Measurements from ENCODE around the gene MUC12. TPM values are rescaled to one million over a fixed set of nuclear protein-coding genes. Genes with fewer than 3 reads are reported as not detected.
"Not testable (repeated sequence)": the region's sequence is repeated elsewhere in the genome, so short reads cannot be mapped to it uniquely, and the experiment has no call there.

The MUC12 gene
- total and polyA plus RNA-seq, 4 donors: 1.4 to 5.5 (median 2.8) TPM

DNA sequence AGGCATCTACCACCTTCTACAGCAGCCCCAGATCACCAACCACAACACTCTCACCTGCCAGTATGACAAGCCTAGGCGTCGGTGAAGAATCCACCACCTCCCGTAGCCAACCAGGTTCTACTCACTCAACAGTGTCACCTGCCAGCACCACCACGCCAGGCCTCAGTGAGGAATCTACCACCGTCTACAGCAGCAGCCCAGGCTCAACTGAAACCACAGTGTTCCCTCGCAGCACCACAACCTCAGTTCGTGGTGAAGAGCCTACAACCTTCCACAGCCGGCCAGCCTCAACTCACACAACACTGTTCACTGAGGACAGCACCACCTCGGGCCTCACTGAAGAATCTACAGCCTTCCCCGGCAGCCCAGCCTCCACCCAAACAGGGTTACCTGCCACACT is 29.2 kb downstream of the MUC12 start:
- not testable (repeated sequence) for H3K4me1 ChIP-seq (ENCODE audit: control insufficient read depth in 5 of 5, insufficient read depth in 5 of 5, low read length in 5 of 5); ATAC-seq (ENCODE audit: insufficient read depth, low FRiP score); H3K9ac ChIP-seq (ENCODE audit: insufficient read depth in 1 of 2, low read length in 2 of 2); H3K4me3 ChIP-seq; H3K27ac ChIP-seq (ENCODE audit: low read depth in 1 of 2, low read length in 1 of 2); H3K36me3 ChIP-seq (ENCODE audit: control insufficient read depth in 4 of 4, insufficient read depth in 4 of 4, low read length in 4 of 4); DNase-seq; H3K27me3 ChIP-seq (ENCODE audit: control insufficient read depth in 3 of 3, insufficient read depth in 3 of 3, low read length in 2 of 3); H3K9me3 ChIP-seq (ENCODE audit: control insufficient read depth in 4 of 4, insufficient read depth in 3 of 4, low read length in 3 of 4)
- WGBS, 2 donors: 79 to 88% methylated on average over 4 of the region's 10 CpGs

DNA sequence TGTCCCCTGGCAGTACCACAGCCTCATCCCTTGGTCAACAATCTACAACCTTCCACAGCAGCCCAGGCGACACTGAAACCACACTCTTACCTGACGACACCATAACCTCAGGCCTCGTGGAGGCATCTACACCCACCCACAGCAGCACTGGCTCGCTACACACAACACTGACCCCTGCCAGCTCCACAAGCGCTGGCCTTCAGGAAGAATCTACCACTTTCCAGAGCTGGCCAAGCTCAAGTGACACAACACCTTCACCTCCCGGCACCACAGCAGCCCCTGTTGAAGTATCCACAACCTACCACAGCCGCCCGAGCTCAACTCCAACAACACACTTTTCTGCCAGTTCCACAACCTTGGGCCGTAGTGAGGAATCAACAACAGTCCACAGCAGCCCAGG is 30.0 kb downstream of the MUC12 start:
- H3K27ac ChIP-seq (ENCODE audit: low read depth in 1 of 2, low read length in 1 of 2); H3K36me3 ChIP-seq (ENCODE audit: control insufficient read depth in 4 of 4, insufficient read depth in 4 of 4, low read length in 4 of 4); H3K9ac ChIP-seq (ENCODE audit: insufficient read depth in 1 of 2, low read length in 2 of 2); H3K27me3 ChIP-seq (ENCODE audit: control insufficient read depth in 3 of 3, insufficient read depth in 3 of 3, low read length in 2 of 3); H3K4me3 ChIP-seq; H3K9me3 ChIP-seq (ENCODE audit: control insufficient read depth in 4 of 4, insufficient read depth in 3 of 4, low read length in 3 of 4); H3K4me1 ChIP-seq (ENCODE audit: control insufficient read depth in 5 of 5, insufficient read depth in 5 of 5, low read length in 5 of 5); ATAC-seq (ENCODE audit: insufficient read depth, low FRiP score); DNase-seq: not testable (repeated sequence)
- no CpG with 5 or more reads among the region's 9 CpGs for WGBS, 2 donors

DNA sequence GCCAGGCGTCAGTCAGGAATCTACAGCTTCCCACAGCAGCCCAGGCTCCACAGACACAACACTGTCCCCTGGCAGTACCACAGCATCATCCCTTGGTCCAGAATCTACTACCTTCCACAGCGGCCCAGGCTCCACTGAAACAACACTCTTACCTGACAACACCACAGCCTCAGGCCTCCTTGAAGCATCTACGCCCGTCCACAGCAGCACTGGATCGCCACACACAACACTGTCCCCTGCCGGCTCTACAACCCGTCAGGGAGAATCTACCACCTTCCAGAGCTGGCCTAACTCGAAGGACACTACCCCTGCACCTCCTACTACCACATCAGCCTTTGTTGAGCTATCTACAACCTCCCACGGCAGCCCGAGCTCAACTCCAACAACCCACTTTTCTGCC is 30.7 kb downstream of the MUC12 start:
- not testable (repeated sequence) for H3K4me3 ChIP-seq; H3K9ac ChIP-seq (ENCODE audit: insufficient read depth in 1 of 2, low read length in 2 of 2); DNase-seq; H3K36me3 ChIP-seq (ENCODE audit: control insufficient read depth in 4 of 4, insufficient read depth in 4 of 4, low read length in 4 of 4); H3K9me3 ChIP-seq (ENCODE audit: control insufficient read depth in 4 of 4, insufficient read depth in 3 of 4, low read length in 3 of 4); H3K27me3 ChIP-seq (ENCODE audit: control insufficient read depth in 3 of 3, insufficient read depth in 3 of 3, low read length in 2 of 3); H3K4me1 ChIP-seq (ENCODE audit: control insufficient read depth in 5 of 5, insufficient read depth in 5 of 5, low read length in 5 of 5); H3K27ac ChIP-seq (ENCODE audit: low read depth in 1 of 2, low read length in 1 of 2); ATAC-seq (ENCODE audit: insufficient read depth, low FRiP score)
- 84 to 88% methylated on average over 9 to 10 of the region's 10 CpGs for WGBS, 2 donors

DNA sequence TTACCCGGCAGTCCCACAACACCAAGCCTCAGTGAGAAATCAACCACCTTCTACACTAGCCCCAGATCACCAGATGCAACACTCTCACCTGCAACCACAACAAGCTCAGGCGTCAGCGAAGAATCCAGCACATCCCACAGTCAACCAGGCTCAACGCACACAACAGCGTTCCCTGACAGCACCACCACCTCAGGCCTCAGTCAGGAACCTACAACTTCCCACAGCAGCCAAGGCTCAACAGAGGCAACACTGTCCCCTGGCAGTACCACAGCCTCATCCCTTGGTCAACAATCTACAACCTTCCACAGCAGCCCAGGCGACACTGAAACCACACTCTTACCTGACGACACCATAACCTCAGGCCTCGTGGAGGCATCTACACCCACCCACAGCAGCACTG is 33.0 kb downstream of the MUC12 start:
- DNase-seq; H3K9ac ChIP-seq (ENCODE audit: insufficient read depth in 1 of 2, low read length in 2 of 2); H3K36me3 ChIP-seq (ENCODE audit: control insufficient read depth in 4 of 4, insufficient read depth in 4 of 4, low read length in 4 of 4); H3K4me1 ChIP-seq (ENCODE audit: control insufficient read depth in 5 of 5, insufficient read depth in 5 of 5, low read length in 5 of 5); H3K27ac ChIP-seq (ENCODE audit: low read depth in 1 of 2, low read length in 1 of 2); H3K27me3 ChIP-seq (ENCODE audit: control insufficient read depth in 3 of 3, insufficient read depth in 3 of 3, low read length in 2 of 3); H3K4me3 ChIP-seq; ATAC-seq (ENCODE audit: insufficient read depth, low FRiP score); H3K9me3 ChIP-seq (ENCODE audit: control insufficient read depth in 4 of 4, insufficient read depth in 3 of 4, low read length in 3 of 4): not testable (repeated sequence)
- WGBS, 2 donors: 97 to 100% methylated on average over 2 of the region's 8 CpGs

DNA sequence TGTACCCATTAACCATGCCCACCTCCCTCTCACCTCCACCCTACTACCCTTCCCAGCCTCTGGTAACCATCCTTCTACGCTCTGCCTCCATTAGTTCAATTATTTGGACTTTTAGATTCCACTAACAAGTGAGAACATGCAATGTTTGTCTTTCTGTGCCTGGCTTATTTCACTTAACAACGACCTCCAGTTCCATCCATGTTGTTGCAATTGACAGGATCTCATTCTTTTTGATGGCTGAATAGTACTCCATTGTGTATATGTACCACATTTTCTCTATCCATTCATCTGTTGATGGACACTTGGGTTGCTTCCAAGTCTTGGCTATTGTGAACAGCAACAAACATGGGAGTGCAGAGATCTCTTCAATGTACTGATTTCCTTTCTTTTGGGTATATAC is 38.0 kb downstream of the MUC12 start:
- ATAC-seq (ENCODE audit: insufficient read depth, low FRiP score); H3K27me3 ChIP-seq (ENCODE audit: control insufficient read depth in 3 of 3, insufficient read depth in 3 of 3, low read length in 2 of 3); H3K9me3 ChIP-seq (ENCODE audit: control insufficient read depth in 4 of 4, insufficient read depth in 3 of 4, low read length in 3 of 4); H3K4me3 ChIP-seq; DNase-seq; H3K4me1 ChIP-seq (ENCODE audit: control insufficient read depth in 5 of 5, insufficient read depth in 5 of 5, low read length in 5 of 5); H3K27ac ChIP-seq (ENCODE audit: low read depth in 1 of 2, low read length in 1 of 2); H3K36me3 ChIP-seq (ENCODE audit: control insufficient read depth in 4 of 4, insufficient read depth in 4 of 4, low read length in 4 of 4); H3K9ac ChIP-seq (ENCODE audit: insufficient read depth in 1 of 2, low read length in 2 of 2): not testable (repeated sequence)
- WGBS, 2 donors: 68 to 74% methylated on average over 2 of the region's 2 CpGs

DNA sequence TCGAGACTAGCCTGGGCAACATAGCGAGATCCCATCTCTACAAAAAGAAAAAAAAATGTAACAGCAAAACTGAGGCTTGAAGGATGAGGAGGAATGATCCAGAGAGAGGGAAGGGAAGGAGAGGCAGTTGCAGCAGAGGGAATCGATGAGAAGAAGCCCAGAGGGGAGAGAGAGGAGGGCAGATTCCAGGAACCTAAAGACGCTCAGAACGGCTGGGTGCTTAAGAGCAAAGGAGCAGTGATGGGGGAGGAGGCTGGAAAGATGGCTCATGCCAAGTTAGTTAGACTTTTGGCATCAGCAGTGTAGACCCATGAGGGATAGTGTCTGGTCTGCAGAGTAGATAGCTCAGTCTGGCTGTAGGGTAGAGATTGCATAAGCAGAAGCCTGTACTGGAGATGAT is 40.3 kb downstream of the MUC12 start:
- H3K9me3 ChIP-seq (ENCODE audit: control insufficient read depth in 4 of 4, insufficient read depth in 3 of 4, low read length in 3 of 4): peaks cover 0 to 2% (median 0%) of the 10 kb centered on the region in 4 donors
- H3K4me1 ChIP-seq (ENCODE audit: control insufficient read depth in 5 of 5, insufficient read depth in 5 of 5, low read length in 5 of 5): no peaks in the 10 kb centered on the region
- ATAC-seq (ENCODE audit: insufficient read depth, low FRiP score): no peak
- no peak overlapping the region for H3K27ac ChIP-seq (ENCODE audit: low read depth in 1 of 2, low read length in 1 of 2)
- WGBS, 2 donors: 80 to 81% methylated on average over 5 of the region's 5 CpGs
- no peak overlapping the region for H3K4me3 ChIP-seq
- H3K27me3 ChIP-seq (ENCODE audit: control insufficient read depth in 3 of 3, insufficient read depth in 3 of 3, low read length in 2 of 3): no peaks in the 10 kb centered on the region
- no peak for DNase-seq
- no peak overlapping the region for H3K9ac ChIP-seq (ENCODE audit: insufficient read depth in 1 of 2, low read length in 2 of 2)
- TF ChIP-seq, protein P1, sequence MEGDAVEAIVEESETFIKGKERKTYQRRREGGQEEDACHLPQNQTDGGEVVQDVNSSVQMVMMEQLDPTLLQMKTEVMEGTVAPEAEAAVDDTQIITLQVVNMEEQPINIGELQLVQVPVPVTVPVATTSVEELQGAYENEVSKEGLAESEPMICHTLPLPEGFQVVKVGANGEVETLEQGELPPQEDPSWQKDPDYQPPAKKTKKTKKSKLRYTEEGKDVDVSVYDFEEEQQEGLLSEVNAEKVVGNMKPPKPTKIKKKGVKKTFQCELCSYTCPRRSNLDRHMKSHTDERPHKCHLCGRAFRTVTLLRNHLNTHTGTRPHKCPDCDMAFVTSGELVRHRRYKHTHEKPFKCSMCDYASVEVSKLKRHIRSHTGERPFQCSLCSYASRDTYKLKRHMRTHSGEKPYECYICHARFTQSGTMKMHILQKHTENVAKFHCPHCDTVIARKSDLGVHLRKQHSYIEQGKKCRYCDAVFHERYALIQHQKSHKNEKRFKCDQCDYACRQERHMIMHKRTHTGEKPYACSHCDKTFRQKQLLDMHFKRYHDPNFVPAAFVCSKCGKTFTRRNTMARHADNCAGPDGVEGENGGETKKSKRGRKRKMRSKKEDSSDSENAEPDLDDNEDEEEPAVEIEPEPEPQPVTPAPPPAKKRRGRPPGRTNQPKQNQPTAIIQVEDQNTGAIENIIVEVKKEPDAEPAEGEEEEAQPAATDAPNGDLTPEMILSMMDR (IDR thresholded peaks at IDR 0.05; ENCODE audit: control extremely low read depth, extremely low read depth): no peak
- H3K36me3 ChIP-seq (ENCODE audit: control insufficient read depth in 4 of 4, insufficient read depth in 4 of 4, low read length in 4 of 4): no peaks in the 10 kb centered on the region

Data from lung (tissue), 12 donors.